Measurements from ENCODE around the gene IQSEC3. TPM values are rescaled to one million over a fixed set of nuclear protein-coding genes. Genes with fewer than 3 reads are reported as not detected.

IQSEC3 gene
- total and polyA plus RNA-seq, 2 of the 13 experiments (the other 11 are each of a cell fraction or from before 2014, with no cell fraction given): not detected

GRCh38 chr12:212715-213526 lies 146.4 kb downstream of the IQSEC3 start (continued):
- TF ChIP-seq CSRNP2 (CRISPR knock-in tag; conservative IDR thresholded peaks at IDR 0.05; ENCODE audit: low read depth) (no peak), SOX13 (IDR thresholded peaks at IDR 0.05) (no peak), SOX13 (CRISPR knock-in tag; conservative IDR thresholded peaks at IDR 0.05 in 1 of 2, IDR thresholded peaks at IDR 0.05 in 1 of 2) (0 out of 4 replicates have a peak, but pooled peaks of 1 of the 2 experiments have one; percentile 7), NCOR1 (IDR thresholded peaks at IDR 0.05; ENCODE audit: borderline replicate concordance, low read length) (peak; percentile 60; the same call in 1 of the 2 replicates), MXD3 (CRISPR knock-in tag; IDR thresholded peaks at IDR 0.05) (0 out of 2 replicates have a peak, but pooled peaks have one; percentile 31), ISX (CRISPR knock-in tag; conservative IDR thresholded peaks at IDR 0.05) (no peak), ZNF260 (CRISPR knock-in tag; IDR thresholded peaks at IDR 0.05; ENCODE audit: borderline replicate concordance, low read depth) (no peak), DBP (CRISPR knock-in tag; IDR thresholded peaks at IDR 0.05; ENCODE audit: not compliant biosample characterization) (no peak), ZNF276 (CRISPR knock-in tag; IDR thresholded peaks at IDR 0.05; ENCODE audit: low read depth) (no peak), ATF1 (CRISPR knock-in tag; IDR thresholded peaks at IDR 0.05) (no peak), ZBED4 (CRISPR knock-in tag; IDR thresholded peaks at IDR 0.05; ENCODE audit: borderline replicate concordance) (no peak), CEBPZ (IDR thresholded peaks at IDR 0.05; ENCODE audit: low read length) (no peak), AHR (CRISPR knock-in tag; IDR thresholded peaks at IDR 0.05) (no peak), HHEX (CRISPR knock-in tag; IDR thresholded peaks at IDR 0.05) (no peak), TOE1 (CRISPR knock-in tag; IDR thresholded peaks at IDR 0.05) (no peak)
